Neuronal stem cell (in vitro differentiated cells): ENCODE data around the gene UQCR11. TPM values are rescaled to one million over a fixed set of nuclear protein-coding genes. Genes with fewer than 3 reads are reported as not detected.

Source experiments
- DNase-seq: peaks from one replicate; pipeline ENCODE4 v3.0.0-alpha.2; 2013; ENCODE audit warnings: low spot score
- H2AFZ ChIP-seq: one replicate; pipeline ENCODE4 v1.6.1; 2013; ENCODE audit warnings: mild to moderate bottlenecking, low read length, inconsistent platforms
- H2AK5ac ChIP-seq: 2 replicates; pipeline ENCODE4 v1.6.1; 2013; ENCODE audit warnings: low read depth, mild to moderate bottlenecking, inconsistent platforms, low read length, moderate library complexity, mixed read lengths
- H2BK120ac ChIP-seq: 2 replicates; pipeline ENCODE4 v1.6.1; 2013; ENCODE audit warnings: low read depth, mild to moderate bottlenecking, inconsistent platforms, low read length, moderate library complexity, mixed read lengths
- H2BK12ac ChIP-seq: one replicate; pipeline ENCODE4 v1.6.1; 2013; ENCODE audit warnings: low read length, inconsistent platforms
- H2BK15ac ChIP-seq: 2 replicates; pipeline ENCODE4 v1.6.1; 2013; ENCODE audit warnings: mild to moderate bottlenecking, low read length, inconsistent platforms, mixed read lengths
- H2BK5ac ChIP-seq: one replicate; pipeline ENCODE4 v1.6.1; 2013; ENCODE audit warnings: inconsistent platforms, mild to moderate bottlenecking, low read length, moderate library complexity
- H3K14ac ChIP-seq: one replicate; pipeline ENCODE4 v1.6.1; 2013; ENCODE audit warnings: low read length, inconsistent platforms
- H3K18ac ChIP-seq: 2 replicates; pipeline ENCODE4 v1.6.1; 2013; ENCODE audit warnings: low read length, inconsistent platforms
- H3K23ac ChIP-seq: 2 replicates; pipeline ENCODE4 v1.6.1; 2013; ENCODE audit warnings: low read depth, mild to moderate bottlenecking, mixed read lengths, low read length, inconsistent platforms; ENCODE audit not compliant: poor library complexity
- H3K27ac ChIP-seq: replicated peaks from 3 replicates; pipeline ENCODE4 v1.5.1; 2013; ENCODE audit warnings: low read length, inconsistent platforms
- H3K27me3 ChIP-seq, 3 experiments: 2 replicates each; pipeline ENCODE4 v1.6.1; 2013; ENCODE audit warnings: low read length in 3 of 3, mild to moderate bottlenecking in 2 of 3, inconsistent platforms in 1 of 3, low read depth in 1 of 3, mixed read lengths in 1 of 3, moderate library complexity in 1 of 3; ENCODE audit not compliant: control insufficient read depth in 3 of 3, insufficient read depth in 3 of 3
- H3K36me3 ChIP-seq, 2 donors: replicated peaks in 1 of 2; 2 replicates each; pipeline ENCODE4 v1.6.1; 2013; ENCODE audit warnings: low read length in 2 of 2; ENCODE audit not compliant: control insufficient read depth in 2 of 2, insufficient read depth in 2 of 2
- H3K4ac ChIP-seq: 2 replicates; pipeline ENCODE4 v1.6.1; 2013; ENCODE audit warnings: inconsistent platforms, mild to moderate bottlenecking, low read length, moderate library complexity
- H3K4me1 ChIP-seq, 2 donors: 1 replicate in 1 of 2; 2 replicates in 1 of 2; pipeline ENCODE4 v1.6.1; 2013; ENCODE audit warnings: low read length in 2 of 2, low read depth in 1 of 2; ENCODE audit not compliant: control insufficient read depth in 2 of 2, insufficient read depth in 1 of 2
- H3K4me2 ChIP-seq: one replicate; pipeline ENCODE4 v1.6.1; 2013; ENCODE audit warnings: mild to moderate bottlenecking, low read length, inconsistent platforms; ENCODE audit not compliant: insufficient read depth, poor library complexity, severe bottlenecking
- H3K4me3 ChIP-seq, 2 donors: 2 replicates each; pipeline ENCODE4 v1.5.1; 2013; ENCODE audit warnings: low read length in 2 of 2, mild to moderate bottlenecking in 2 of 2, inconsistent platforms in 1 of 2, moderate library complexity in 1 of 2
- H3K79me1 ChIP-seq: one replicate; pipeline ENCODE4 v1.6.1; 2013; ENCODE audit warnings: low read depth, mild to moderate bottlenecking, inconsistent platforms, low read length, moderate library complexity
- H3K9ac ChIP-seq: one replicate; pipeline ENCODE4 v1.6.1; 2013; ENCODE audit warnings: mild to moderate bottlenecking, low read depth, low read length, inconsistent platforms; ENCODE audit not compliant: poor library complexity
- H3K9me3 ChIP-seq, 2 donors: replicated peaks in 1 of 2; 2 replicates each; pipeline versions ENCODE3 to v1.6.1; 2013; ENCODE audit warnings: low read length in 2 of 2, mild to moderate bottlenecking in 2 of 2, inconsistent platforms in 1 of 2, low read depth in 1 of 2, mixed read lengths in 1 of 2, moderate library complexity in 1 of 2; ENCODE audit not compliant: control insufficient read depth in 2 of 2, insufficient read depth in 1 of 2
- H4K8ac ChIP-seq: one replicate; pipeline ENCODE4 v1.6.1; 2013; ENCODE audit warnings: low read depth, mild to moderate bottlenecking, inconsistent platforms, low read length, moderate library complexity
- H4K91ac ChIP-seq: one replicate; pipeline ENCODE4 v1.6.1; 2013; ENCODE audit warnings: low read length, low read depth, mild to moderate bottlenecking, inconsistent platforms; ENCODE audit not compliant: poor library complexity
- WGBS, 2 donors: extraction: QIAGEN DNeasy Blood & Tissue Kit; methylation state at CpG; one replicate each; pipeline ENCODE4 v1.1.7; 2013; ENCODE audit warnings: missing lambda C conversion rate in 2 of 2, mixed read lengths in 1 of 2; ENCODE audit not compliant: insufficient read length in 2 of 2, insufficient replicate concordance in 1 of 2; ENCODE audit errors: extremely low coverage in 2 of 2; 5-methylcytosine and 5-hydroxymethylcytosine counted together
- polyA plus RNA-seq, 2 experiments: library from polyadenylated mRNA; stranded (reverse); fragments of 200-250 nt; gene quantifications; one replicate each; pipeline ENCODE4 v1.2.3, GENCODE V29; 2013

The UQCR11 gene
- polyA plus RNA-seq (2013, experiment 1 of 2) = 160 TPM
- 160 TPM for polyA plus RNA-seq (2013, experiment 2 of 2)

DNA sequence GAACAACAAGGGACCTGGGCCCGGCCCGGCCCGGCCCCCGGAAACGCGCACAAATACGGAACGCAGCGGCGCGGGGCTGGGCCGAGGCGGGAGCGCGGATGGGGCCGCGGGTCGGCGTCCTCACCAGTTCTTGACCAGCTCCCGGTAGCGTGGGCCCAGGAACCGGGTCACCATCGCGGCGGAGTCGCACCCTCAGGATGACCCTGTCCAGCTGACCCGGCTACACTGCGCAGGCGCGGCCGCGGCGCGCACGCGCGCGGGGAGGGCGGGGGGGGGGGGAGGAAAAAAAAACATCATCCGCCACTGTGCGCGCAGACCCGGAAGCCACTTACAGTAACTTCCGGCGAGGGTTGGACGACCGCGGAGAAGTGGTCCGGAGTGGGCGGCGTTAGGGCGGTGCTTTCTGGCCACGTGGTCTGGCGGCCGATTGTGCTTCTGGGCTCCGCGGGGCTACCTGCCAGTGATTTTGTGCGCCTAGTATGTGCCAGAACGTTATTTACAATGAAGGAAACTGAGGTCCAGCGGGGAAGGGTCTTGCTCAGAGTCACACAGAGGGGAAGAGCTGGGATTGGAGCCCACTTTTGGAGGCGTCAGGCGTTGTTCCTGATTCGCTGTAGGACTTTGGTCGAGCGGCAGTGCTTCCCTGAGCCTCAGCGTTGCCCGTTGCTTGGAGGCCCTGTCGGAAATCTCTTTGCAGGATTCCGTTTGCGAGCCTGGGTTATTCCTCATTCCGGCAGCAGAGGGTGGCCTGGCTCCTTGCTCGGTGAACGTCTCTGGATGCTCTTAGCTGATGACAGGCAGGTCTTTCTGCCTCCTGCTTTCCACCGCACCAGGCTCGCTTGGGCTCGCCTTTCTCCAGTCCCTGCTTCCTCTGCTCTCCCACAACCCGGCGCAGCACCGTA, at the start of gene UQCR11:
Gene UQCR11 (minus strand): TSS at position 227 of the 902 bp plus-strand sequence. CDS start 53 bp downstream, at position 174.
- H2AK5ac ChIP-seq = peak within 1 kb of the TSS; percentile 98
- H3K9me3 ChIP-seq = no peaks in the 10 kb centered on the region
- H3K4me3 ChIP-seq = peak within 1 kb of the TSS; percentile 85 to 98
- peak within 1 kb of the TSS; percentile 86 for H2AFZ ChIP-seq
- H3K9ac ChIP-seq = peak within 1 kb of the TSS; percentile 99
- no CpG with 5 or more reads among the region's 79 CpGs for WGBS, 2 donors
- peak within 1 kb of the TSS; percentile 98 for H3K18ac ChIP-seq
- peak within 1 kb of the TSS; percentile 8 for H2BK5ac ChIP-seq
- peaks cover 12 to 23% of the 10 kb centered on the region in 2 donors for H3K36me3 ChIP-seq
- H2BK12ac ChIP-seq = no peak within 1 kb of the TSS
- H4K8ac ChIP-seq = peak within 1 kb of the TSS; percentile 70
- H2BK120ac ChIP-seq = peak within 1 kb of the TSS; percentile 35
- no peaks in the 10 kb centered on the region for H3K27me3 ChIP-seq
- H3K79me1 ChIP-seq = peaks cover 8% of the 10 kb centered on the region
- H3K27ac ChIP-seq = peak within 1 kb of the TSS; percentile 79
- H4K91ac ChIP-seq = no peak within 1 kb of the TSS
- H3K4me2 ChIP-seq = peak within 1 kb of the TSS; percentile 91
- peaks cover 9 to 10% of the 10 kb centered on the region in 2 donors for H3K4me1 ChIP-seq
- peak within 1 kb of the TSS; percentile 55 for H3K23ac ChIP-seq
- peak within 1 kb of the TSS; percentile 93 for H2BK15ac ChIP-seq
- peak; percentile 91 for DNase-seq
- peak within 1 kb of the TSS; percentile 82 for H3K14ac ChIP-seq
- H3K4ac ChIP-seq = peak within 1 kb of the TSS; percentile 37

- WGBS, 2 donors = no CpG with 5 or more reads among the region's 18 CpGs
- DNase-seq = no peak
These were observed 49.0 kb upstream of the UQCR11 start for GRCh38 chr19:1654178-1654792.

GRCh38 chr19:1653300-1653628, 48.0 kb upstream of the UQCR11 start:
- Histone ChIP-seq H3K4me2 (peak overlapping the region; percentile 86), H3K9me3 (peaks cover 0 to 2% of the 10 kb centered on the region in 2 donors), H3K4me3 (peak overlapping the region; percentile 77 to 95), H4K8ac (no peak overlapping the region), H2BK5ac (peak overlapping the region; percentile 53), H2BK12ac (no peak overlapping the region), H3K4me1 (peaks cover 4 to 9% of the 10 kb centered on the region in 2 donors), H3K79me1 (peaks cover 13% of the 10 kb centered on the region), H2BK120ac (peak overlapping the region; percentile 81), H3K27ac (no peak overlapping the region), H3K18ac (peak overlapping the region; percentile 98), H3K9ac (no peak overlapping the region), H3K23ac (no peak overlapping the region), H2AFZ (peak overlapping the region; percentile 100), H3K36me3 (peaks cover 15 to 21% of the 10 kb centered on the region in 2 donors), H3K4ac (no peak overlapping the region), H4K91ac (no peak overlapping the region), H2BK15ac (peak overlapping the region; percentile 49), H3K27me3 (peaks cover 0 to 18% (median 0%) of the 10 kb centered on the region in 3 experiments), H3K14ac (no peak overlapping the region), H2AK5ac (no peak overlapping the region)
- DNase-seq = no peak
- WGBS, 2 donors = no CpG with 5 or more reads among the region's 18 CpGs

More at GRCh38 chr19:1654178-1654792, 49.0 kb upstream of the UQCR11 start:
- H3K27ac ChIP-seq = no peak overlapping the region
- H3K18ac ChIP-seq = peak overlapping the region; percentile 48
- peak overlapping the region; percentile 52 for H3K23ac ChIP-seq
- H4K91ac ChIP-seq = no peak overlapping the region
- no peak overlapping the region for H3K14ac ChIP-seq
- H3K4ac ChIP-seq = no peak overlapping the region
- H3K4me1 ChIP-seq = peaks cover 4 to 7% of the 10 kb centered on the region in 2 donors
- H4K8ac ChIP-seq = no peak overlapping the region
- no peak overlapping the region for H3K4me2 ChIP-seq
- H2BK15ac ChIP-seq = peak overlapping the region; percentile 89
- no peak overlapping the region for H2AFZ ChIP-seq
- H3K4me3 ChIP-seq = no peak overlapping the region
- peak overlapping the region; percentile 88 for H2AK5ac ChIP-seq
- H3K9ac ChIP-seq = no peak overlapping the region
- no peak overlapping the region for H2BK120ac ChIP-seq
- peaks cover 0 to 20% (median 0%) of the 10 kb centered on the region in 3 experiments for H3K27me3 ChIP-seq
- H3K36me3 ChIP-seq = peaks cover 7 to 11% of the 10 kb centered on the region in 2 donors
- no peak overlapping the region for H2BK5ac ChIP-seq
- H3K9me3 ChIP-seq = no peaks in the 10 kb centered on the region
- peaks cover 5% of the 10 kb centered on the region for H3K79me1 ChIP-seq
- no peak overlapping the region for H2BK12ac ChIP-seq
